HL-60 (cell line): ENCODE data around the gene NID2.

Source experiments
- DNase-seq, 2 experiments: peaks; one replicate each; pipeline ENCODE4 v3.0.0-alpha.2; 2010 to 2020; ENCODE audit warnings: low read depth in 1 of 2, low spot score in 1 of 2
- H3K27ac ChIP-seq: fragments of 250-450 bp; sonication (Bioruptor Pico); replicated peaks from 2 replicates; pipeline ENCODE4 v1.5.1; 2020; ENCODE audit warnings: mild to moderate bottlenecking, moderate library complexity
- H3K27me3 ChIP-seq: fragments of 250-450 bp; sonication (Bioruptor Pico); 2 replicates; pipeline ENCODE4 v1.5.1; 2021; ENCODE audit warnings: mild to moderate bottlenecking, moderate library complexity; ENCODE audit not compliant: insufficient read depth, poor library complexity, severe bottlenecking
- H3K4me3 ChIP-seq: replicated peaks from 2 replicates; pipeline ENCODE4 v1.5.1; 2011; ENCODE audit warnings: mild to moderate bottlenecking, control low read depth, low read length; ENCODE audit not compliant: insufficient read depth
- CTCF ChIP-seq: IDR thresholded peaks from one replicate; pipeline ENCODE4 v1.5.1; 2011; ENCODE audit warnings: low read length, control low read depth, inconsistent platforms; ENCODE audit not compliant: insufficient read depth
- GABPA ChIP-seq: IDR thresholded peaks from 2 replicates; pipeline ENCODE4 v1.6.1; 2012; ENCODE audit warnings: low read depth
- POLR2AphosphoS5 ChIP-seq: IDR thresholded peaks from 2 replicates; pipeline ENCODE4 v1.6.1; 2012; ENCODE audit warnings: low read depth
- REST ChIP-seq: IDR thresholded peaks from 2 replicates; pipeline ENCODE4 v1.6.1; 2012; ENCODE audit warnings: low read depth; ENCODE audit not compliant: insufficient replicate concordance
- SPI1 ChIP-seq: IDR thresholded peaks from 2 replicates; pipeline ENCODE4 v1.6.1; 2012; ENCODE audit warnings: low read depth, mild to moderate bottlenecking, borderline replicate concordance

NID2 gene

GRCh38 chr14:52049721-52050588 is 18.9 kb downstream of the NID2 start:
- Histone ChIP-seq H3K27ac (no peak overlapping the region), H3K4me3 (no peak overlapping the region), H3K27me3 (peaks cover 1% of the 10 kb centered on the region)
- DNase-seq, result no peak
- TF ChIP-seq SPI1 (no peak), CTCF (no peak), POLR2AphosphoS5 (no peak), GABPA (no peak), REST (no peak)

GRCh38 chr14:52049271-52049670 is 19.6 kb downstream of the NID2 start:
- no peaks in the 10 kb centered on the region for H3K27me3 ChIP-seq
- no peak overlapping the region for H3K27ac ChIP-seq
- no peak for DNase-seq
- no peak overlapping the region for H3K4me3 ChIP-seq
- TF ChIP-seq CTCF, result no peak
- TF ChIP-seq POLR2AphosphoS5, result no peak
- no peak for TF ChIP-seq SPI1
- no peak for TF ChIP-seq GABPA
- no peak for TF ChIP-seq REST

GRCh38 chr14:52048641-52049204 is 20.1 kb downstream of the NID2 start:
- no peak for TF ChIP-seq POLR2AphosphoS5
- TF ChIP-seq REST, result no peak
- no peak for TF ChIP-seq CTCF
- TF ChIP-seq GABPA, result no peak
- no peak for TF ChIP-seq SPI1
- DNase-seq, result no peak
- Histone ChIP-seq H3K4me3 (no peak overlapping the region), H3K27ac (no peak overlapping the region), H3K27me3 (no peaks in the 10 kb centered on the region)
